PC-9 (cell line): ENCODE data around the gene PAIP2B.

ENCODE experiments used
- EZH2 ChIP-seq: fragments of 200-600 bp; sonication (generic); IDR thresholded peaks from 2 replicates; pipeline ENCODE4 v1.8.0; 2017; ENCODE audit warnings: antibody characterized with exemption, low read depth
- TF ChIP-seq, protein P1 (sequence below): fragments of 200-600 bp; sonication (generic); conservative IDR thresholded peaks from 2 replicates; pipeline ENCODE4 v1.6.1; 2017; ENCODE audit warnings: mixed run types, antibody characterized with exemption, mild to moderate bottlenecking, moderate library complexity

DNA sequence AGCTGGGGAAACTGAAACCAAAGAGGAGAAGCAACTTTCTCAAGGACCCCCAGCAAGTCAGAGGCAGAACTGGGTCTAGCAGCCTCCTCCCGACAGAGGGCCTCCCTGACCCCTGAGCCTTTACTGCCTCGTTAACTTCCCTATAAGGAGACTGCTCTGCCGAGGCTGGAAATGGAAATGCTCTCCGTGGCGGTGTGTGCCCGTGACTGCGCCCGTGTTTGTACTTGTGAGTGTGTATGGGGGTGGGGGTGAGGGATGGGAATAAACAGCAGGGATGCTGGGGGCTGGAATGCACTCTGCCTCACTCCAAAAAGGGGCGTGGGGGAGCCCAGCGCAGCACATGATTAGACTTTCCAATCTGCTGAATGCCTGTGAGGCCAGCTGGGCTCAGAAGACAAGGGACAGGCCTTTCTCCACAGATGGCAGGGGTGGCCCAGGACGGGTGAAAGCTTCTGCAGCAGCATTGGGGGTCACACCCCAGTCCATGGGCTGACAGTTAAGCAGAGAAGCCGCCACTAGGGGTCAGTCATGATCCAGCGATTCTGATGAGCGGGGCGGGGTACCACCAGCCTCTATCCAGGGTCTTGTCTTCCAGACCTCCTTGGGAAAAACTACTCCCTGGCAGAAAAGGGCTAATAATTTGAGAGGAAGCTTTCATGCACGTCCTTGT is 69.6 kb downstream of the PAIP2B start:
- no peak for TF ChIP-seq EZH2
- TF ChIP-seq, protein P1, sequence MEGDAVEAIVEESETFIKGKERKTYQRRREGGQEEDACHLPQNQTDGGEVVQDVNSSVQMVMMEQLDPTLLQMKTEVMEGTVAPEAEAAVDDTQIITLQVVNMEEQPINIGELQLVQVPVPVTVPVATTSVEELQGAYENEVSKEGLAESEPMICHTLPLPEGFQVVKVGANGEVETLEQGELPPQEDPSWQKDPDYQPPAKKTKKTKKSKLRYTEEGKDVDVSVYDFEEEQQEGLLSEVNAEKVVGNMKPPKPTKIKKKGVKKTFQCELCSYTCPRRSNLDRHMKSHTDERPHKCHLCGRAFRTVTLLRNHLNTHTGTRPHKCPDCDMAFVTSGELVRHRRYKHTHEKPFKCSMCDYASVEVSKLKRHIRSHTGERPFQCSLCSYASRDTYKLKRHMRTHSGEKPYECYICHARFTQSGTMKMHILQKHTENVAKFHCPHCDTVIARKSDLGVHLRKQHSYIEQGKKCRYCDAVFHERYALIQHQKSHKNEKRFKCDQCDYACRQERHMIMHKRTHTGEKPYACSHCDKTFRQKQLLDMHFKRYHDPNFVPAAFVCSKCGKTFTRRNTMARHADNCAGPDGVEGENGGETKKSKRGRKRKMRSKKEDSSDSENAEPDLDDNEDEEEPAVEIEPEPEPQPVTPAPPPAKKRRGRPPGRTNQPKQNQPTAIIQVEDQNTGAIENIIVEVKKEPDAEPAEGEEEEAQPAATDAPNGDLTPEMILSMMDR = peak; percentile 75
